ENCODE results near the gene BEND3. TPM values are rescaled to one million over a fixed set of nuclear protein-coding genes. Genes with fewer than 3 reads are reported as not detected.

Gene BEND3
- total RNA-seq: 13.1 TPM

GRCh38 chr6:107114926-107115694 lies at the start of gene BEND3:
BEND3 (minus strand) TSS chr6:107115515; CDS start chr6:107099285, 16,230 bp downstream.

Small RNA genes lying within 50 kb of the gene (small RNA-seq; reads per million reads assigned to genes)
- not detected for gene RNU6-1299P (ENCODE audit: low replicate concordance)

Other genes starting within 250 kb of the BEND3 start
- 943 TPM for gene CD24, start 140.8 kb downstream of the BEND3 start, total RNA-seq
- gene MTRES1, start 87.3 kb downstream of the BEND3 start, total RNA-seq: 21.9 TPM

Measured in parietal lobe (tissue), 2 donors.